ENCODE measurements around the gene SAP30L.

GRCh38 chr5:154482528-154483449 is 37.0 kb downstream of the SAP30L start:
- TF ChIP-seq CTCF (IDR thresholded peaks at IDR 0.05), result no peak
- no peak for TF ChIP-seq POLR2AphosphoS5 (IDR thresholded peaks at IDR 0.05)
- TF ChIP-seq POLR2A (IDR thresholded peaks at IDR 0.05), result no peak
